ENCODE results near the gene XPO6.

DNA sequence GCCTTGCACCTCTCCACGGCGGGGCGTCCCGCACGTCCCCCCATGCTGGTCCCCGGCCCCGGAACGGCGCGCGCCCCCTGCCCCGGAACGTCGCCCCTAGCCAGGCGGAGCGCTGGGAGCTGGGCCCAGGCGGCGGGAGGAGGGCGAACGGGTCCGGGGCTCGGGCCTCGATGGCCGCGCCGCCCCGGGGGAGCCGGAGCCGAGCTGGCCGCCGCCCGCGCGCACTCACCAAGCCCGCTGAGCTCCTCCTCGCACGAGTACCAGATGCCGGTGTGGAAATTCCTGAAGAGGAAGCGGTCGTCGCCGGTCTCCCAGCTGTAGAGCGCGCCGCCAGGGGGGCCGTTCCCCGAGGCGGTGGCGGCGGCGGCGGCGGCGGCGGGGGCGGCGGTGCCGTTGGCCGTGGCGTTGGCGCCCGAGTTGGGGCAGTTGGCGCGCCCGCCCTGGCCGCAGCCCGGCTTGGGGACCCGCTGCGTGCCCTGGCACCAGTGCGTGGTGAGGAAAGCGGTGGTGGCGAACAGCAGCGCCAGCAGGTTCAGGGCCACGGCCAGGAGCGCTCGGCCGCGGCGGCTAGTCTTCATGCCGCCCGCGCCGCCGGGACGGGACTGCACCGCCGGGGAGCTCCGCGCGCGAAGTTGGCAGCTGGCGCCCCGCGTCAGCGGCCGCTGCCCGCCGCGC lies 148.8 kb downstream of the XPO6 start:
- TF ChIP-seq, protein P1, sequence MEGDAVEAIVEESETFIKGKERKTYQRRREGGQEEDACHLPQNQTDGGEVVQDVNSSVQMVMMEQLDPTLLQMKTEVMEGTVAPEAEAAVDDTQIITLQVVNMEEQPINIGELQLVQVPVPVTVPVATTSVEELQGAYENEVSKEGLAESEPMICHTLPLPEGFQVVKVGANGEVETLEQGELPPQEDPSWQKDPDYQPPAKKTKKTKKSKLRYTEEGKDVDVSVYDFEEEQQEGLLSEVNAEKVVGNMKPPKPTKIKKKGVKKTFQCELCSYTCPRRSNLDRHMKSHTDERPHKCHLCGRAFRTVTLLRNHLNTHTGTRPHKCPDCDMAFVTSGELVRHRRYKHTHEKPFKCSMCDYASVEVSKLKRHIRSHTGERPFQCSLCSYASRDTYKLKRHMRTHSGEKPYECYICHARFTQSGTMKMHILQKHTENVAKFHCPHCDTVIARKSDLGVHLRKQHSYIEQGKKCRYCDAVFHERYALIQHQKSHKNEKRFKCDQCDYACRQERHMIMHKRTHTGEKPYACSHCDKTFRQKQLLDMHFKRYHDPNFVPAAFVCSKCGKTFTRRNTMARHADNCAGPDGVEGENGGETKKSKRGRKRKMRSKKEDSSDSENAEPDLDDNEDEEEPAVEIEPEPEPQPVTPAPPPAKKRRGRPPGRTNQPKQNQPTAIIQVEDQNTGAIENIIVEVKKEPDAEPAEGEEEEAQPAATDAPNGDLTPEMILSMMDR (IDR thresholded peaks at IDR 0.05) = no peak
- TF ChIP-seq POLR2A (IDR thresholded peaks at IDR 0.05) = no peak
